ENCODE data around the gene PITX2.
"Not testable (repeated sequence)": the region's sequence is repeated elsewhere in the genome, so short reads cannot be mapped to it uniquely, and the experiment has no call there.

Gene PITX2

DNA sequence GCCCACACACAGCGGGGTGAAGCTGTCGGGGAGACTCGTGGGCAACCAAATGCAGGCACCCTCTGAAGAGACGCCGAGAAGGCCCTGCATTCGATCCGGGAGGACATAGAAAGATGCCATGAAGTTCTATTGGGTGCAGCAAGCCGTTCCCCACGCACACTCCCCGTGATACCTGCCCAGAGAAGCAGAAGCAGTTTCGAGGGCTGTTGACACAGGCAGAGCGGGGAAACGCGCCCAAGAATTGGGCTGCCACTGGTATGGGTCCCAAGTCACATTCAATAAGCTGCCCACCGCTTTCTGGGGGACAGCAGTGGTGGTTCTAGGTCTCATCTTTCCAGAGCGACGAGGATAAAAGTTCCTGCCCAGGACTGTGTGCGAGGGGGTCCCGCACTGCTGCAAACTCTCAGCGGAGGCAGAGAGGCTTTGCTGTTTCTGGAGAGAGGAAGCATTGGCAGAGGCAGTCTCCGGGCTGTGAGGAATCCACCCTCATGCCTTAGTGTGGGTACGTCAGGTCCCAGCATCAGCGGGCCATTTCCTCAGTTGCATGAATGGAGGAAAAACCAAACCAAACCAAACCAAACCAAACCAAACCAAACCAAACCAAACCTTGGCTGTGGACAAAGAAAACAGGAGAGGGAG, 10.1 kb downstream of the PITX2 start:
- in situ Hi-C loops (cut with MboI; ENCODE audit: low sequenced_read_pairs), result no loop called here

DNA sequence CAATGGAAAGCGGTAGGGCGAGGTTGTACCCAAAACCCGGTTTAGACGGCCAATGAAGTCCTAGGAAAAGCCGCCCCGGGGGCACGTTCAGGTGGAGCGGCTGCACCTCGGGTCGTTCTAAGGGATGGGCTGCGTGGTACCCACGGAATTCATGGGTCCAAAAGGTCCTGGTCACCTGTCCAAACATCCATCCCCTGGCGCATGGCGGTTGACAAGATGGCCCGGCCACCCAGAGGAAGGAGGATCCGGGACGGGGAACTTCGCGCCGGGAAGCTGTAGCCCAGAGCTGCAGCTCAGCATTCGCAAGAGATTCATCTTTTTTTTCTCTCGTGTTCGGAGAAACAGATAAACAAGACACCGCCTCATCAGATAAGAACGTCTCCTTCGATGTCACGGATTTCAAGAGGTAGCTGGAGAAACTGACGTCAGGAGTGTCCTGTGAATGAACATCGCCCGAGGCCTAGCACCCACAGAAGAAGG, 10.9 kb downstream of the PITX2 start:
- in situ Hi-C loops (cut with MboI; ENCODE audit: low sequenced_read_pairs), result no loop called here

DNA sequence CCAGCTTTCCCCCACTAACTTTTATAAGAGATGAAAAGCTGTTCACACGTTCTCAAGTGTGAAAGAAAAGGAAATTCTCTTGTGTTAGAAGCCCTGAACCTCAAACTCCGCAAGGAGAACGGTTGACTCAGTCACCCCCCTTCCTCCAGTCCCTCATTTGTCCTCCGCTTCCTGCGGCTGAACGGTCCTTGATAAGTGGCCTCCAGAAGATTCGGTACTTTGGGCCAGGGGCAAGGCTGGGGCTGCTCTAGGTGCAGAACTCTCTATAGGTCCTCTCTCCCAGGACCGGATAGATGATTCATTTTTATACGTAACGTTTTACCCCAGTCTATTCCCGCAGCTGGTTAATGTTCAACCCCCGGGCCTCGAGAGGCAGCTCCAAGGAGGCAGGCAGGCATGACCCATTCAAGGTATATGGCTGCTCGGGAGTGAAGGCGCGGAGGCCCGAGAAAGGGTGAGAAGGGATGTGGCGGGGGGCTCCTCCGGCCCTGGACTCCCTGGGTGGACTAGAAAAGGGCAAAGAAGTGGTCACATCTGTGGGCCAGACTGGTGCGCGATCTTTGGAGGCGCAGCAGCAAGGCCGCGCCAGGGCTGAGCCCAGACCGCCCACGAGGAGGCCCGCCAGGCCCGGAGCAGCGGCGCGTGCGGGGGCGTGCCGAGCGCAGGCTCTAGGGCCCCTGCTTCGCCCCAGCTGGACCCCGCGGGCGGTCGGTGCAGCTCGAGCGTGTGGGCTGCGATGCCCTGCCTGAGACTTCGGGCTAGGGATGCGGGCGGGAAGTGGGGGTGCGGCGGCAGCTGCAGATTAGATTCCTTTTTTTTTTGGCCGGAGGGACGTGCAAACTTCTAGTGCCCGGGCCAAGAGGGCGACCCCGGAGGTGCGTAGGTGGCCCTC, 11.7 kb downstream of the PITX2 start:
- in situ Hi-C loops (cut with MboI; ENCODE audit: low sequenced_read_pairs), result no loop called here

DNA sequence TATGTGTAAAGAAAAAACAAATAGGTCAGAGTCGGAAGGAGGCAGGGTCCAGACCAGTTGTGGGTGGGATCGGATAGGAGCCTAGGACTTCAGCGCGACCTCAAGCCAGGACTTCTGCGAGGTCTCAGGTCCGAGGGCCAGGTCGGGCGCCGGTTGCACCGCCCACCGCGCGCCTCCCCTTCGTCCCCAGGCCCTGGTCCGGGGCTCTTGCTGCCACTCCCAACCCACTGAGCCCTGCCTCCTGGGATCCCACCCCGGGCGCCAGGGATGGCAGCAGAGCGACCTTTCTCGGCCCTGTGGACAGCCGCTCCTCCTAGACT, 12.3 kb downstream of the PITX2 start:
- in situ Hi-C loops (cut with MboI; ENCODE audit: low sequenced_read_pairs), result no loop called here

DNA sequence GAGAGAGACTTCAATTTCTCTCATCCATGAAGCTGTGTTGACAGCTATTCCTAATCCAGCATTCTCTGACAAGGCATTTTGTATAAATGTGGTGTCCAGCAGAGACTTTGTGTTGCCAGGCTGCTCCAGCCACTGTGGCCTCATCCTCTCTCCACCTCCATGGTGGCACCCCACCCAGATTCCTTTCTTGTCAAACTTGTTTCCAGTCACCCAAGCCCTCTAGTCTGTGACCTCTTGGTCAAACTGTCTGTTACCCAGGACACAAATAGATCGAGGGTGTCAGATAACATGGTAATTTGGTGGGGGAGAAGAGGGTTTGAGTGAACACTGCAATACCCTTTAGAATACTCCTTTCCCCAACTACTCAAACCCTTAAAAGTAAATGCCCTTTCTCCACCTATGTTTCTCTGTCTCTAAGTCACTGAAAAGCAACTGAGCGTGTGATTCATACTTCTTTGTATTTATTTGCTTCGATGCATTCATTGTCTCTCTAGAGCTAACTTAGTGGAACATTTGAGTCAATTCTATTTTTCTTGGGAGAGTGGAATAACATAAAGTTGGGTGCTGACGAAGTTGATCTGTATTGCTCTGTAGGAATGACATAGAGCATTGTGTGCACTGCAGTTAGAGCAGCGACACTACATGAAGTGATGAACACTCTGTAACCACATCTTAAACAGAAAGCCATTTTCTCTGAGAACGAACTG, 13.7 kb downstream of the PITX2 start:
- in situ Hi-C loops (cut with MboI; ENCODE audit: low sequenced_read_pairs), result no loop called here

DNA sequence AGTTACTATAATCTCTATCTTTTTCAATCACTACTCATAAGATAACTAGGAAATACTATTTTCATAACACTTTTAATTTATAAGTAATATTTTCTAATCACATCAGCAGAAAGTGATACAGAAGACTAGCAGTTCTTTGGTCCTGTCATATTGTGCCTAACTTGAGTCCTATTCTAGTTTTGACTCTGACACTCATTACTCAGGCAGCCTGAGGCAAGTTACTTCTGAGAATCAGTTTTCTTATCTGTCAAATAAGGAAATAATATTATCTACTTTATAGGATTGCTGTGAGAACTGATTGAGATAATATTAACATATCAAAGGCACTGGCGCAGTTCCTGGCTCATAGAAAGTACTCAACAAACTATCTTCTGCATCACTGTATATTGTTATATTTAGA, 17.8 kb downstream of the PITX2 start:
- in situ Hi-C loops (cut with MboI; ENCODE audit: low sequenced_read_pairs), result no loop called here

DNA sequence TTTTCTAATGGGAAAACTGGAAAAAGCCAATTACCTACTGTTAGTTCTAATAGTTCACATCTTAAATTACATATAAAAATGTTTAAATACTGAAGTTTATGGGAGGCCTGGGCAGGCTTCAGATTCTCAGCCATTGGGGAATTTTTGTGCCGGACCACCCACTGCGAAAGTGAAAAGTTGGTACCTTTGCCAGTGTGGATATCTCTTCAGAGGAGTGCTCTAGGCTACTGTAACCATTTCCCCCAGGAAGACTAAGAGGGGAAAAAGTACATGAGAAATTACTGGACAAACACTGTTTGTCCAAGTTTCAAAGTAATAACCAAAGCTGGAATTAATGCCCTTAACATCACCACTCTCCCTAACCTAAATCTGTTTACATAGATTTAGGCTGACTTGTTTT, 20.8 kb downstream of the PITX2 start:
- in situ Hi-C loops (cut with MboI; ENCODE audit: low sequenced_read_pairs), result no loop called here

DNA sequence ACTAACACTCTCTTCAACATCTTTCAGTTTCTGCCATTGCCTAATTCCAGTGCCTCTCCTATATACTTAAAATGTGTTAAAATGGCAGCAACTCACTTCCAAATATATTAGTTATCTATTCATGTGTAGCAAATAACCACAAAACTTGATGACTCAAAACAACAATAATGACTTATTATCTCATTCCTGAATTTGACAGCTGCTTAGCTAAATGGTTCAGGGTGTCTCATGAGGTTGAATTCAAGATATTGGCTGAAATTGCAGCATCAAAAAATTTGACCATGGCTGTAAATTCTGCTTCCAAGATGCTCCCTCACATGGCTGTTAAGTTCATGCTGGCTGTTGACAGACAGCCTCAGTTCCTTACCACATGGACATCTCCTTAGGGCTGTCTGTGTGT, 25.3 kb downstream of the PITX2 start:
- in situ Hi-C loops (cut with MboI; ENCODE audit: low sequenced_read_pairs), result no loop called here

DNA sequence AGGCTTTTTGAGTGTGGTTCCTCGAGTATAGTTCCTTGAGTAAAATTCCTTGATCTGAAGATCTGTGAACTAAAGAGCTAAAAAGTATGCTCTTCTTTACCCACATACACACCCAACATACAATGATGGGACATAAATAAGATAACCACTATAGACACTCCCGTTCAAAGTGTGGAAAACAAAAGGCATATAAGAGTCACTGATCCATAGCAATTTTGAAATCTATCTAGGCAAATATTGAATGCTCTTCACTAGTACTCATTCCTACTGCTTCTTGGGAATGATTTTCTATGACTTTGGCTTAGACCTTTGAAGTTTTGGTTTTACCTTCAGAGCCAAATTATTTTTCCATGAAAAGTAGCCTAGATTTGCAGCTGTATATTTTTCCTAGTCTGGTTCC, 26.4 kb downstream of the PITX2 start:
- in situ Hi-C loops (cut with MboI; ENCODE audit: low sequenced_read_pairs), result no loop called here

DNA sequence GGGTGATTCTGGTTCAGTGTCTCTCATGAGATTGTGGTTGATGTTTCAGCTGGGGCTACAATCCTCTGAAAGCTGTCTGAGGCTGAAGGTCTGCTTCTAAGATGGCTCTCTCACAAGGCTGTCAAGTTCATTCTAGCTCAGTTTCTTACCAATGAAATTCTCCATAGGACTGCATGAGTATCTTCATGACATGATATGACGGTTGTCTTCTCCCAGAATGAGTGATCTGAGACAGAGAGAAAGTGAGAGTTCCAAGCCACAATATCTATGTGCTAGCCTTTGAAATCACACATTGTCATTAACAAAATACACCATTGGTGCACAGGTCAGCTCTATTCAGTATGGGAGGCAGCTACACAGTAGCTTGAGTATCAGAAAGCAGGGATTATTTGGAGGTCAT, 27.3 kb downstream of the PITX2 start:
- in situ Hi-C loops (cut with MboI; ENCODE audit: low sequenced_read_pairs), result no loop called here

DNA sequence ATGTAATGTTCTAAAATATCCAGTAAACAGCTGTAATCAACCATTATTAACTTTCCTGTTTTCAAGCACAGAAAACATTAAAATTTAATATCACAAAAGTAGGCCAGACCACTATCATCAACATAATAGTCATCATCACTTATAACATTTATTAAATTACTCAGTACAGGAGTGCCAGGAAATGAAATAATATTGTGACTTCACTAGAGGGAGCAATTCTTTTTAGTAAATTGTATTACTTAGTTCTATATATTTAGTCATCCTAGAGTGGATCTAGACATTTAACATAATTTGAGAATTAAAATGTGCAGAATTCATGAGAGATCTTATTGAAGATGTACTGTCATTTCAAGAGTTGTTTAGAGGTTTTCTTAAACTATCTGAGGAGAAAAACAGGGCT, 33.6 kb downstream of the PITX2 start:
- in situ Hi-C loops (cut with MboI; ENCODE audit: low sequenced_read_pairs), result no loop called here

DNA sequence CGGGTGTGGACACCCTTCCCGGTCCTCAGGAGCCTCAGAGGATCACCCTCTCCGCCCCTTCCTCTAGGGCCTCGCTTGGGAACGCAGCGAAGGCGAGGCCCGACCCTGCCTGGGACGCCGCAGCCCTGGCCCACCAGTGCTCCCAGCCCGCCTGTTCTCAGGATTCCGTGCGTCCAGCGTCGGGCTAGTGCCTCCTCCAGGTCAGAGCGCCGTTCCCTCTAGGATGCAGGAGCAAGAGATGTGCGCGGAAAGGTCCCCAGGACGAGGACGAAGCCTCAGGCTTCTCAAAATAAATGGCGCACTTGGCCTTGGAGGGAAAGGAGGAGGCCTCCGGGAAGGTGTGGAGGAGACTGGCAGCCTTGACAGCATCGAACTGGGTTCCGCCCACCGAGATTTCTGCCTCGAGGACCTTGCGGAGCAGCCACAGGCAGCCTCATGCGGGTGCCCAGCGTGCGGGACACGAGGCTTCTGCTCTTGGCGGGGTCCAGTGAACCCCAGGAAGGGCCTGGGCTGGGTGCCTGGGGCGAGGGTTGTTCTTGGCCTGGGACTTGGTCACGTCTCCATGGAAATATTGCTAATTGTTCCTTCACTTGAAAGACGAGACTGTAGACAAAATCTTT, 35.1 kb downstream of the PITX2 start:
- in situ Hi-C loops (cut with MboI; ENCODE audit: low sequenced_read_pairs), result no loop called here

DNA sequence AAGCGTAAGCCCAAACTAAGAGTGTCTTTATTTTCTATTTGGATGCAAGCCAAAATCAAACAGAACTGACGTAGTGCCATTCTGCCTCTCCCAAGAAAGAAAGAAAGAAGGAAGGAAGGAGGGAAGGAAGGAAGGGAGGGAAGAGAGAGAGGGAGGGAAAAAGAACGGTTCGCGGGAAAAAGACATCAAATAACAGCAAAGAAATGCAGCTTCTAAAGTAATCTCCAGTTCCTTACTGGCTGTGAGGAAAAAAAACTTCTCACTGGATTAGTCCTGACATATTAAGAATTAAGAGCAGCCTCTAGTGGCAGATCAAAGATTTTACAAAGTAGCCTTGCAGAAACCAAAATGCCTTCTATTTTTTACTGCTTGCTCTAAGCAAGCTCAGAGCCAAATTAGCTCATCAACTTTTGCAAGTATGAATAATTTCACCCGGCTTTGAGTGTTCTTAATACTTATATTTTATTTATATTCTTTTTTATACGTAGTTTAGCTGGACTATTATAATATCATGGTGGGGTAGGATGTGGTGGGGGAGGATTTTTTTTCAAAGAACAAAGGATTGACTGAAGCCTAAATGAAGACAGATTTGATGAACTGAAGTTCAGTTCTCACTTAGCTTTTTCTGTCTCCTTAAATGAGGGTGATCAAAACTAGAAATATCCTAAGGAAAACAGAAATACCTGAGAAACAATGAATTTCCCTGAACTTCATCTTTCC, 36.6 kb downstream of the PITX2 start:
- in situ Hi-C loops (cut with MboI; ENCODE audit: low sequenced_read_pairs), result no loop called here

DNA sequence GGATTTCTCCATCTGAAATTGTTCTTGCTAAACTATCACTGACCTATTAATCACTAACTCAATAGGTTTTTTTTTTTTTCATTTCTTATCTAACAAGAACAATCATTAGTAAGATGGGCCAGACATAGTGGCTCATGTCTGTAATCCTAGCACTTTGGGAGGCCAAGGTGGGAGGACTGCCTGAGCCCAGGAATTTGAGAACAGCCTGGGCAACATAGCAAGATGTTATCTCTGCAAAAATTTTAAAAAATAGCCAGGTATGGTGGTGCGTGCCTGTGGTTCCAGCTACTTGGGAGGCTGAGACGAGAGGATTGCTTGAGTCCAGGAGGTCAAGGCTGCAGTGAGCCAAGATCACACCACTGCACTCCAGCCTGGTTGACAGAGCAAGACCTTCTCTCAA, 46.2 kb downstream of the PITX2 start:
- in situ Hi-C loops (cut with MboI; ENCODE audit: low sequenced_read_pairs), result not testable (repeated sequence)
